HG03025 (cell line): Measurements from ENCODE around the gene SIPA1L3.

Experiments
- ATAC-seq: cut with Tn5 transposase; IDR thresholded peaks from one replicate; pipeline ENCODE4 v1.9.1; 2021; ENCODE audit warnings: mild to moderate bottlenecking, moderate library complexity; ENCODE audit not compliant: unreplicated experiment, low FRiP score

The SIPA1L3 gene

GRCh38 chr19:38172001-38172400 lies 265.0 kb downstream of the SIPA1L3 start:
- no peak for ATAC-seq

DNA sequence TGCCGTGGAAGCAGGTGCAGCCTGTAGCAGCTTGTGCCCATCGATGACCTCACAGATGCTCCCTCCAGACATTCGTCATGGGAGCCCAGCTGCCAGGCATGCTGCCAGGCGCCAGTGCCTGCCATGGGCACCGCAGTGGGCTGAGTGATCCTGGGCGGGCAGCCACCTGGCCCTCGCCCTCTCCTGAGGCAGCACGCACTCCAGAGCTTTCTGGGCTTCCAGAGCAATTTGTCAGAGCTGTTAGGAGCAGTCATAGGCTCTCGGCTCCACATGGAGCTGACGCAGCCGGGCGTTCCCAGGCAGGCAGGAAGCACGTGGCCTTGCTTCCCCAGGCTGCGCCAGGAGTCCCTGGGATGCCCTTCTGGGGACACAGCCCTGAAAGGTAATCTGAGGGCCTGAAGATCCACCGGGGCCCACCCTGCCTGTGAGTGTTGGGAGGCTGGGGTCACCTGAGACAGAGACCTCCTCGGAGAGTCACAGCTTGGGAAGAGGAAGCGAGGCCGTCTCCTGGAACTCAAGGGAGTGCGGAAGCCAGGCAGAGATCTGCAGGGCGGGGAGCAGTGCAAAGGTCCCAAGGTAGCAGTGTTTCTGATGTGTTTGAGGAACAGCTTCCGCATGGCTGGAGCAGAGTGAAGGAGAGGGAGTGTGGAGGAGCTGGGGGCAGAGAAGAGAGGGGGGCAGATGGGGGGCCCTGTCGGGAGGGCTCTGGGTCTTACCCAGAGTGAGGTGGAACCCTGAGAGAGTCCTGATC lies 266.5 kb downstream of the SIPA1L3 start:
- ATAC-seq = no peak

- no peak for ATAC-seq
Observed at GRCh38 chr19:38175422-38175821, 268.4 kb downstream of the SIPA1L3 start.

DNA sequence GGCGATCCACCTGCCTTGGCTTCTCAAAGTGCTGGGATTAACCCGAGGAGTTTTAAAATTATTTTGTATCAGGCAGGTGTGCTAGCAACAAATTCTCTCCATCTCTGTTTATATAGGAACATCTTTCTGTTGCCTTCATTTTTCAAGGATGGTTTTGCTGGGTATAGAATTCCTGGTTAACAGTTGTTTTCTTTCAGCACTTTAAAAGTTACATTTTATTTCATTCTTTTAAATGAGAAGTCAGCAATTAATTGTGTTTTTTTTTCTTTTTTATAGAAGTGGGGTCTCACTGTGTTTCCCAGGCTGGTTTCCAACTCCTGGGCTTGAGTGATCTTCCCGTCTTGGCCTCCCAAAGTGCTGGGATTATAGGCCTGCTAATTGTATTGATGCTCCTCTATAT lies 273.1 kb downstream of the SIPA1L3 start:
- ATAC-seq = no peak

GRCh38 chr19:38182536-38183210 lies 275.7 kb downstream of the SIPA1L3 start:
- ATAC-seq = no peak

- no peak for ATAC-seq
Observed at GRCh38 chr19:38183251-38183897, 276.4 kb downstream of the SIPA1L3 start.

DNA sequence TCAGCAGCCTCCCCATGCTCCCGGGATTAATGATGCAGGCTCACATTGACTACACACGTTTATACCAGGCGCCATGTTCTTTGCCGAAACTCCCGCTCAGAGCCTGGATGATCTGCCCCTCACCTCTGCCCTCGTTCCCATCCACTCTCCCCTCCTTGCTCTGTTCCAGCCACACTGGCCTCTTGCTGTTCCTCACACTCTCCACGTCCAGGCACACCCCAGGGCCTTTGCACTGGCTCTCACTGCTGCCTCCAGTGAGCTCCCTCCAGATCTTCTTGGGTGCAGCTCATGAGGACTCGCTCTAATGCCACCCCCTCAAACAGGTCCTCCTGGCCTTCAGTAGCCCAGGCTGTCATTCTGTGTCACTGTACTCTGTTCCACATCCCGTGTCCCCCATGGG lies 277.8 kb downstream of the SIPA1L3 start:
- no peak for ATAC-seq

DNA sequence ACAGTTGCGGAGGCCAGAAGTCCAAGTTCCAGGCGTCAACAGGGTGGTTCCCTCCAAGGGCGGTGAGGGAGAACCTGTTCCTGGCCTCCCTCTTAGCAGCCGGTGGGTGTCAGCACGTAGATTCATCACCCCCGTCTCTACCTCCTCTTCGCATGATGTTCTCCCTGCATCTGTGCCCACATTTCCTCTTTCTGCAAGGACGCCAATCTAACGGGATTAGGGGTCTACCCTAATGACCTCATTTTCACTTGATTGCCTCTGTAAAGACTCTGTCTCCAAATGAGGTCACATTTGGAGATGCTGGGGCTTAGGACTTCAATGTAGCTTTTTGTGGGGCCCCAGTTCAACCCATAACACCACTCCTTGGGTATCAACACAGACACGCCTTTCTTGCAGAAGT lies 278.6 kb downstream of the SIPA1L3 start:
- no peak for ATAC-seq

DNA sequence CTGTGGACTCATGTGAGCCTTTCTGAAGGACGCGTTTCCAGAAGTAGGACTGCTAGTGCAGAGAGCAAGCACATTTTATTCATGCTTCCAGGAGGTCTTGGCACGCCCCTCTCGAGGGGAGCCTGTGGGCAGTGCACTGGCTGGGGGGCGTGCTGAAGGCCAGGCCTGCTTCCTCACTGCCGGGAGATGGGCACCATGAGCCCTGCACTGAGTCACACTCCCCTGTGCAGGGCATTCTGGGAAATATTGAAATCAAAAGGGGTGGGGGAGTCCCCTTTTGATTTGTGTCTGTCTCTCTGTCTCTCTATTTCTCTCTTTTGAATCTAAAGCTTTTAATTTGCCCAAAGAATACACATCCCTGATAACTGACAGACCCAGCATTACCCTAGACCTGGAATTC lies 283.1 kb downstream of the SIPA1L3 start:
- no peak for ATAC-seq

DNA sequence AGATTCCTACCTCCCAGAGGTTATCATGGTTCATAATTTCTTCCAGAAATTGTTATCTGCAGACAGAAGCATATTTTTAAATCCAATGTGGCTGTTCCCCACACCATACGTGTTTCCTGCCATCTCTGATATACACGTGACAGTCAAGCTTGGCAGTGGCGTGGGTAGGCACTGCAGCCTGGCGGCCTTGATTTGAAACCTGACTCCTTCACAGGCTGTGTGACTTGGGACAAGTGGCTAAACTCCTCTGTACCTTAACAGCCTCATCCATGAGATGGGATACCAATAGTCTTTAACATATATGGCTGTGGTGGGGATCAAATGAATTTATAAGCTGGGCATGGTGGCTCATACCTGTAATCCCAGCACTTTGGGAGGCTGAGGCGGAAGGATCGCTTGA lies 283.8 kb downstream of the SIPA1L3 start:
- ATAC-seq = no peak

DNA sequence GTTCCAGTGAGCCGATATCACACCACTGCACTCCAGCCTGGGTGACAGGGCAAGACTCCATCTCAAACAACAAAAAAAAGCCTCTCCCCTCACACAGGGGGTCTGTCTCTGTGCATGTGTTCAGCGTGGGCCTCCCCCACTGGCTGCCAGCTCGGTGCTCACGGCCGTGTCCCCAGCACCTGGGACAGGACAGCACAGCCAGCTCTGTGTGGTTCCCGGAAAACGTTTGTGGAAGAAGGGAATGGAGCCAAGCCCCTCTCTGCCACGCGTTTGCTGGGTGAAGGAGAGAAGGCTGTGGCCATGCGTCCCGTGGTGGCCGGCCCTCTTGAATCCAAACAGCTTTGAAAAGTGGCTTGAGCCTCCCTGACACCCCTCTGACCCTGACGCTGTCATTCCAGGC lies 284.7 kb downstream of the SIPA1L3 start:
- no peak for ATAC-seq

DNA sequence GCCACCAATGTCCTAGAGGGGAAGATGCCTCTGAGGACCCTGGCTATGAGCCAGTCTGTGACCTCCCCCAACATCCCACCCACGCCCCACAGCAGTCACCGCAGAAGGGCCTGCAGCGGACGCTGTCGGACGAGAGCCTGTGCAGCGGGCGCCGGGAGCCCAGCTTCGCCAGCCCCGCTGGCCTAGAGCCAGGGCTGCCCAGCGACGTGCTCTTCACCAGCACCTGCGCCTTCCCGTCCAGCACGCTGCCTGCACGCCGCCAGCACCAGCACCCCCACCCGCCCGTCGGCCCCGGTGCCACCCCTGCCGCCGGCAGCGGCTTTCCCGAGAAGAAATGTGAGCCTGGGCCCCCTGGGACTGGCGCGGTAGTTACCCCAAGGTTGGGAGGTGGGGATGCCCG lies 286.4 kb downstream of the SIPA1L3 start:
- ATAC-seq = no peak

DNA sequence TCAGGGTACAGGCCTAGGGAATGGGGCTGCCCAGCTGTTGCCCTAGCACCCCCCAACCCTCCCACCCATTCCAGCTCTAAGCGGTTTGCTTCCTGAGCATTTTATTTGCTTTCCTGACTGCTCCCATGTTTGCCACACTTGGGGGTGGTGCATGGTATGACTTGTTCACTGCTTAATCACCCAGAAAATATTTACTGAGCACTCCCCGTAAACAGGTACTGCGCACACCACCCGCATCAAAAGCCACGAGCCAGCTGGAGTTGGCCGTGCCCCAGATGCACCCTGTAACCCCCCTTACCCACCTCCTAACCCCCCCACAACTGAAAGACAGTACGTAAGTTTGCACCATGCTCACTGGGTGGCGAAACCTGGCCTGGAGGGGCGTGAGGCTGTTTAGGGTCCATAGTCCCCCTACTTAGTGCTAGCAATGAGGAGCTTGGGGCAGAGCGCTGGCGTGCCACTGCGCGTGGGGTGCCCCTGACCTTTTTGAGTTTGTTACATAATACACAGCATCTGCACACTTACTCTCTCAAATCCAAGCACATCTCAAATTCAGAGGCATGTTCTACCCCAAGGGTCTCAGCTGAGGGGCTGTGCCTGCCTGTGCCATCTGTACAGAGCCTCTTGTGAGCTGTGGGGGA lies 287.2 kb downstream of the SIPA1L3 start:
- no peak for ATAC-seq

GRCh38 chr19:38195237-38195636 lies 288.2 kb downstream of the SIPA1L3 start:
- ATAC-seq = no peak

DNA sequence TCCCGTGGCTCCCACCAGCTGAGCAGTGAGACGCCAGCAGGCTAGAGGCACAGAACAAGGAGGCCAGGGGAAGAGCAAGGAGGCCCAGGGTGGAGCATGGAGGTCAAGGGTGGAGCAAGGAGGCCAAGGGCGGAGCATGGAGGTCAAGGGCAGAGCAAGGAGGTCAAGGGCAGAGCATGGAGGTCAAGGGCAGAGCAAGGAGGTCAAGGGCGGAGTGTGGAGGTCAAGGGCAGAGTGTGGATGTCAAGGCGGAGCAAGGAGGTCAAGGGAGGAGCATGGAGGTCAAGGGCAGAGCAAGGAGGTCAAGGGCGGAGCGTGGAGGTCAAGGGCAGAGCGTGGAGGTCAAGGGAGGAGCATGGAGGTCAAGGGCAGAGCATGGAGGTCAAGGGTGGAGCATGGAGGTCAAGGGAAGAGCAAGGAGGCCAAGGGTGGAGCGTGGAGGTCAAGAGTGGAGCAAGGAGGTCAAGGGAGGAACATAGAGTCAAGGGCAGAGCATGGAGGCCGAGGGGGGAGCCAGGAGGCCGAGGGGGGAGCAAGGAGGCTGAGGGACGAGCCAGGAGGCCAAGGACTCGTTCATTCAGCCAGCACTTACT lies 289.3 kb downstream of the SIPA1L3 start:
- no peak for ATAC-seq

DNA sequence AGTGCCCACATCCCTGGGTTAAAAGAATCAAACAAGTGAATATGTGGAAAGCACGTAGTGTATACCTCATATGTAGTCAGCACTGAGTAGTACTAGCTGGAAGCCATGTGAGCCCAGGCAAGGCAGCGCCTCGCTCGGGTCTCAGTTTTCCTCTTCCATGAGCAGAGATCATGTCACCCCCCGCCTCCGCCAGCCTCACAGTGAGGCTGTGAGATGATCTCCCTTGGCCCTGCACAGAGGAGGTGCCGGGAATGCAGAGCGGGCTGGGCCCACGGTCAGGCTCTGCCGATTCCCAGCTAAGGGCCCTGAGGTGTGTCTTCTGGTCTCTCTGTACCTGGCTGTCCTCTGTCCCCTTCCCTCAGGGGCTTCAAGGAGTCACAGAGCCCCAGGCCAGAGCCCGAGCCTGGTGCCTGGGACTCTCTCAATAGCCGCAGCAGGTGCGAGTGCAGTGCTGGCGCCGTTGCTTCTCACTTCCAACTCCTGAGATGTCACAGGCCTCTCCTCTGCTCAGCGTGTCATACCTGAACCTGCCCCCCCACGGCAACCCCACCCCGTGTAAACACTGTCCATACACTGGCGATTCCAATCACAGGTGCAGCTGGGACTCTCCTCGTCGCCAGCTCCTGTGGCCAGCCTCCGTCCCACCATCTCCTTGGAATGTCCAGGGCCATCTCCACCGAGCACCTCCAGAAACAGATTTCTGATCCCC lies 290.1 kb downstream of the SIPA1L3 start:
- no peak for ATAC-seq

- no peak for ATAC-seq
Observed at GRCh38 chr19:38197937-38198704, 291.1 kb downstream of the SIPA1L3 start.

- ATAC-seq = no peak
Observed at GRCh38 chr19:38199340-38199739, 292.3 kb downstream of the SIPA1L3 start.

DNA sequence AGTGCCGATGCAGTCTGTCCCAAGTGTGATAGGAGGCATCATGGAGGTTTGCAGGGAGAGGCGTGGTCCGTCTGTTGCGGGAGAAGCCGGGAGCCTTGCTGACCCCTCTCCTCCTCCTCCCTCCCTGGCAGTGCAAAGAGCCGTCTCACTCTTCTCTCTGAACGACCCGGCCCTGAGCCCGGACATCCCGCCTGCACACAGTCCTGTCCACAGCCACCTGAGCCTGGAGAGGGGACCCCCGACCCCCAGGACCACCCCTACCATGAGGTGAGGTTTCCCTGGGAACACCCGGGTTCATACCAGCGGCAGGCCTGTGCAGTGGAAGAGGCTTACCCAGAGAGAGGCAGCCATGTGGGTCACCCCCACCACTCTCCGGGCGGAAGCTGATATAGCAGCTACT lies 294.7 kb downstream of the SIPA1L3 start:
- no peak for ATAC-seq

- ATAC-seq = no peak
Observed at GRCh38 chr19:38202504-38202903, 295.5 kb downstream of the SIPA1L3 start.
